Inferior parietal cortex (tissue), 1 donor: Measurements from ENCODE around the gene SEC61G.

Source experiments
- DNase-seq: peaks from one replicate; pipeline ENCODE4 v3.0.0-alpha.2; 2016; ENCODE audit errors: extremely low spot score

Gene SEC61G

GRCh38 chr7:54764861-54765260 is 5.8 kb upstream of the SEC61G start:
- no peak for DNase-seq

- DNase-seq = no peak
Measured at GRCh38 chr7:54757711-54758110, 1.3 kb downstream of the SEC61G start.

GRCh38 chr7:54749200-54749599 is 9.8 kb downstream of the SEC61G start:
- DNase-seq = no peak

GRCh38 chr7:54747234-54747633 is 11.8 kb downstream of the SEC61G start:
- no peak for DNase-seq

GRCh38 chr7:54743580-54743979 is 15.4 kb downstream of the SEC61G start:
- no peak for DNase-seq

- no peak for DNase-seq
Measured at GRCh38 chr7:54738737-54739136, 20.3 kb downstream of the SEC61G start.

GRCh38 chr7:54729107-54729506 is 29.9 kb downstream of the SEC61G start:
- no peak for DNase-seq

- DNase-seq = no peak
Measured at GRCh38 chr7:54728411-54728810, 30.6 kb downstream of the SEC61G start.

GRCh38 chr7:54725255-54725654 is 33.8 kb downstream of the SEC61G start:
- no peak for DNase-seq

- DNase-seq = no peak
Measured at GRCh38 chr7:54722502-54722901, 36.5 kb downstream of the SEC61G start.

- no peak for DNase-seq
Measured at GRCh38 chr7:54722026-54722425, 37.0 kb downstream of the SEC61G start.

- DNase-seq = no peak
Measured at GRCh38 chr7:54719974-54720373, 39.0 kb downstream of the SEC61G start.

- DNase-seq = no peak
Measured at GRCh38 chr7:54719425-54719824, 39.6 kb downstream of the SEC61G start.

GRCh38 chr7:54712820-54713219 is 46.2 kb downstream of the SEC61G start:
- DNase-seq = no peak

- DNase-seq = no peak
Measured at GRCh38 chr7:54711900-54712595, 47.0 kb downstream of the SEC61G start.

GRCh38 chr7:54709283-54709682 is 49.7 kb downstream of the SEC61G start:
- no peak for DNase-seq

- DNase-seq = no peak
Measured at GRCh38 chr7:54705436-54705835, 53.6 kb downstream of the SEC61G start.

- no peak for DNase-seq
Measured at GRCh38 chr7:54704851-54705250, 54.2 kb downstream of the SEC61G start.
